LoVo (cell line): ENCODE measurements around the gene KLHDC3.

Experiments used
- DNase-seq: peaks from one replicate; pipeline ENCODE4 v3.0.0-alpha.2; 2016; ENCODE audit warnings: low spot score

The KLHDC3 gene

DNA sequence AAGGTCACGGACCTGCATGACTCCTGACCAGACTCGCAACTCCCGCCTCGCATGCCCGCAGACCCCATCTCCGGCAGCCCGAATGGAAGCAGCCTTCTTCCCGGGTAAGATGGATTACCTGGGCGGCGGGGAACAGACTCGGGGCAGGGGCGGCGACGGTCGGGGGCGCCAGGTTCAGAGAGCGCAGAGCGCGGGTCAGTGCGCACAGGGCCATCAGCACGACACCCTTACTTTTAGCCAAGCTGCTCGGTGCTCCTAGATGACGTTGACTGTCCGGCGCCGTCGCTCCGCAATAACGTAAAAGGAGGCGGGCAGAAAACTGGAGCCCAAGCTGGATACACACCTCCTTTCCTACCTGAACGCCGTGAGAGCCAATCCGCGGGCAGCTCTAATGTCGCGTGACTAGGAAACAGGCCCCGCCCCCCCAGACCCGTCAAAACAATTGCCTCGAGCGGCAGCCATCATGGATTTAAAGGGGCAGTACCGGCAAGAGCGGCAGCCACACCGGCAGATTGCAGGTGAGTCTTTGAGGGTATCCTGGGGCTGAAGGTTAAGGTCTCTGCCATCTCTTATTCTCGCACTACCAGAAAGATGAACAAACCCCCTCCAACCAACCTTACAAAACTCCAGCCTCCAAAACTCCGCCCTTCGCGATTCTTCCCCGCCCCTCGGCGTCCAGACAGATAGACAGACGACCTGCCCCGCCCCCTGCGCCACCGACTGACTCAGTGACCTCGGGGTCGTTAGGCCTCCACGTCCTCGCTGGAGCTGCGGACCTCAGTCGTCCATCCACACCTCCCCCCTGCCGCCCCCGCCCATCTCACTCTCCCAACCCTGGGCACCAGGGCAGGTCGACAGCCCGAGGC is 45.4 kb downstream of the KLHDC3 start, which contains the start of the genes KLC4 and MRPL2:
Gene KLC4, plus strand, starts transcription at position 464 of the 866 bp plus-strand sequence. CDS start 1,705 bp downstream, outside the sequence.
Gene MRPL2, minus strand, starts transcription at position 267 of the 866 bp plus-strand sequence. Its CDS starts 53 bp downstream, at position 214.
- peak; percentile 99 for DNase-seq

DNA sequence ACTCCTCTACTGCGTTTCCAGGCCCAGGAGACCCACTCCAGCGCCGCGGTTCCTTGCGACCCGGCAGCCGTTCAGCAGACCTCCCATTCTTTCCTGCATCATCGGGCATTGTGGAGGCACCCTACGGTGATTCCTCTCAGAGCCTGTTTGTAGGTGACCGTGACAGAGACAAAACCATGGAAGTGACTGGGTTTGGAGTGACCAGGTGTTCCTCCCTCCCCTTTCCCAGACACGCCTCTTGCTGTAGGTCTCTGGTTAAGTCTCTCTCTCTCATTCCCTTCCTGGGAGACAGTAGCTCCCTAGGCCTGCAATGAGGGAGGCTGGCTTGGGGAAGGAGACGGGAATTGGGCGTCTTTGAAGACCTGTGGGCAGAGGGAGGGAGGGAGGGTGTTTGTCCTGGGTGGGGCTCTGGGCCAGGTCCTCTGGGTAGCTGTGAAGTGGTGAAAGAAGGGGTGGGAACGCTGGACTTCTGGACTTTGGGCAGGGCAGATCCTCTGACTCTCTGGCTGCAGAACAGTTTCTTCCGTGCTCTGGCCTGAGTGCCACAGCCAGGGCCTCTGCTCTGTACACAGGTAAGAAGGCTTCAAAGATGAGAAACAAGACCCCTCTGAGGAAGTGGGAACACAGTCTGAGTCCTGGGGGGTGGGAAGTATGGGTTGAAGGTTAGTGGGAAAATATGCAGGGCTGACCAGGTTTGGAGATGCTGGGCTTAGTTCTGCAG is 46.1 kb downstream of the KLHDC3 start:
- DNase-seq, result peak; percentile 50

DNA sequence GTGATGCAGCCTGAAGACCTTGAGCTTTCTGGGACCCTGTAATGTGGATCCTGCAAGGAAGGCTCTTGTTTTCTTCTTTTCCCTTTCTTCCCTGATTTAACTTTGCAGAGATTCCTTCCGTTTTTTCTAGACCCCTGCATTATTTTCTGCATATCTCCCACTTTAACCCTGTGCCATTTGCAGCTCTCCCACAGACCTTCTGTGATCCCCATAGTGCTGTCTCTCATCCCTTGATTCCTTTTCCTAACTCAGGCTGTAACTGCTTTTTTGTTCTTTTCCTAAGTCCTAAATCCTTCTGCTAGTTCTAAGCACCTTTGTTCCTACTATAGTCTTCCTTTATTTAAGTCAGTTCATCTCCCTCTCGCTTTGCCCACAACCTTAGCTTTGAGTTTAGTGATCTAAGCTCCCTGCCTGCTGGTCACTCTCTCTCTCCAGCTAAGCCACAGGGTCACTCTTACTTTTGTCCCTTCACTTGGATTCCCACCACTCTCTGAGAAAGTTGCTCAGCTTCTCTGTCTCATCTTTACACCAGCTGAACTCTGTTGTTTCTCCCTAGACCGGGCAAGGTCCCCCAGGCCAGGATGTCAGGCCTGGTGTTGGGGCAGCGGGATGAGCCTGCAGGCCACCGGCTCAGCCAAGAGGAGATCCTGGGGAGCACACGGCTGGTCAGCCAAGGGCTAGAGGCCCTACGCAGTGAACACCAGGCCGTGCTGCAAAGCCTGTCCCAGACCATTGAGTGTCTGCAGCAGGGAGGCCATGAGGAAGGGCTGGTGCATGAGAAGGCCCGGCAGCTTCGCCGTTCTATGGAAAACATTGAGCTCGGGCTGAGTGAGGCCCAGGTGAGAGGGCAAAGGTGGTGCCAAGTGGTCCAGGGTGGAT is 46.9 kb downstream of the KLHDC3 start:
- DNase-seq, result no peak

DNA sequence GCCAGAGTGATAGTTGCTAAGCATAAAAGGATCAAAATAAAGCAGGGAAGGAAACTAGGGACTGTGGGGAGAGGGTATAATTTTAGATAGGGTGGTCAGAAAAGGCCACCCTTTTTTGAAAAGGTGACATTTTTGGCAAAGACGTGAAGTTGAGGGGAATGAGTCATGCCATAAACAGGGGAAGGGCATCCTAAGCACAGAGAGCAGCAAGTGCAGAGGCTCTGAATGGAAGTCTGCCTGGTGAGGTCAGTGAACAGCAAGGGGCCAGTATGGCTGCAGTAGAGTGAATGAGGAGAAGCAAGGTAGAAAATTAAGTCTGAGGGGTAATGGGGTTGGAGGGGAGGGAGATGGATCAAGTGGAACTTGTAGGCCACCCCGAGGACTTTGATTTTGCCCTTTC is 47.8 kb downstream of the KLHDC3 start:
- DNase-seq, result no peak

DNA sequence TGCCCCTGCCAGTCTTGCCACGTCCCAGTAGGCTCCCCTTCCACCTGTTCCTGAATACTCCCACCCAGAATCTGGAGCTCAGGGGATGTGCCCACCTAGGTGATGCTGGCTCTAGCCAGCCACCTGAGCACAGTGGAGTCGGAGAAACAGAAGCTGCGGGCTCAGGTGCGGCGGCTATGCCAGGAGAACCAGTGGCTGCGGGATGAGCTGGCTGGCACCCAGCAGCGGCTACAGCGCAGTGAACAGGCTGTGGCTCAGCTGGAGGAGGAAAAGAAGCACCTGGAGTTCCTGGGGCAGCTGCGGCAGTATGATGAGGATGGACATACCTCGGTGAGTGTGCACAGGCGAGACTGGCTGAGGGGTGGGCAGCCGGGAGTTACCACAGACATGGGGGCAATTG is 48.8 kb downstream of the KLHDC3 start:
- DNase-seq, result no peak

DNA sequence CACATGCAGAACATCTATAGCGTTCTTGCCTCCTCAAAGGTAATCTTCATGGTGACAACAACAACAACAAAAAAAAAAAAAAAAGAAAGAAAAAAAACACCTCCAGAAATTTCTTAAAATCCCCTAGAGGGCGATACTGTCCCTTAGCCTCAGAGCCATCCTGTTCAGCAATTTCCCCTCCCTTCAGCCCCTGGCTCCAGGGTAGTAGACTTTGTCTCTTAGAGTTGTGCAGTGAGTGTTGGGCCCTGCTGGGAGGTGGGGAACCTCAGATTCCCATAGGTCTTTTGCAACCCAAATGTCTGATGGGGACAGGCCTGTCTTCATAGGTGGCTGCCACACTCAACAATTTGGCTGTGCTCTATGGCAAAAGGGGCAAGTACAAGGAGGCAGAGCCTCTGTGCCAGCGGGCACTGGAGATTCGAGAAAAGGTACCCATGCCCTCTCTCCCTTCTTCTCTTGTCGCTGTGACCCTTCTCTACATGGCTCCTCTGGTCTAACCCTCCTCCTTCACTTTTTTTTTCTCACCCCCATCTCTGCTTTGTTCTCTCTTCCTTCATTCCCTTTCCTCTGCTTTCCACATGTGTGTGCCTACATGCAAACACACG is 56.1 kb downstream of the KLHDC3 start:
- DNase-seq, result peak; percentile 29
